Measurements from ENCODE around the gene CLSTN3.

- TF ChIP-seq EP300 (IDR thresholded peaks at IDR 0.05; ENCODE audit: low read depth): no peak
- TF ChIP-seq CTCF (IDR thresholded peaks at IDR 0.05): no peak
- no peak for TF ChIP-seq POLR2A (IDR thresholded peaks at IDR 0.05)
Measured at GRCh38 chr12:7190268-7191055, 60.3 kb downstream of the CLSTN3 start.

All from transverse colon (tissue), 3 donors.